Measurements from ENCODE around the gene TBCB.

DNA sequence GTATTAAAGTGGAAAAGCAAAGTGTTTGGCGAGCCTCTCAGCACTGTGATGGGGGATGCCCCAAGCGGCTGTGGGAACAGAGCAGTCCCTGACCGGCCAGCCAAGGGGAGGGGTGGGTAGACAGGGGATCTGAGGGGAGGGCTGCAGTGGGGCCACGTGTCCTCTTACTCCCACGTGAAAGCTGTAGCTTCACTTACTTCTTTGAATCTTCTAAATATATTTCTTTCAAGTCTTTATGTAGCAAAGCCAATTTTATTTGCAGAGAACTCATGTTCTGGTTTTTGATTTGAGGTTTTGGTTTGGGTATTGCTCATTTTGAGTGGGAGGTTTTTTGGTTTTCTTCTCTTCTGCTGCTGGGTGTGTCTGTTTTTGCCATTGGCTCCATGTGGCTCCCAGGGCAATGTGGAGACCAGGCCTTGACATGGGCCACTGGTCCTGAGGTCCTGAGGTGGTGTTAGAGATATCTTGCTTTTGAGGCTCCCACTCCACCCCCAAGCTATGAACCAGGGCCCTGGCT is 22.1 kb upstream of the TBCB start:
- no peak for TF ChIP-seq SP1 (IDR thresholded peaks at IDR 0.05)
- TF ChIP-seq BHLHE40 (IDR thresholded peaks at IDR 0.05; ENCODE audit: borderline replicate concordance), result no peak
- TF ChIP-seq SUZ12 (IDR thresholded peaks at IDR 0.05), result no peak
- TF ChIP-seq ZNF384 (IDR thresholded peaks at IDR 0.05), result no peak
- TF ChIP-seq L3MBTL2 (conservative IDR thresholded peaks at IDR 0.05), result no peak
- TF ChIP-seq ELF4 (IDR thresholded peaks at IDR 0.05), result no peak
- no peak for TF ChIP-seq FOXM1 (IDR thresholded peaks at IDR 0.05; ENCODE audit: borderline replicate concordance)
